Measurements from ENCODE around the gene HIP1.
"Not testable (repeated sequence)": the region's sequence is repeated elsewhere in the genome, so short reads cannot be mapped to it uniquely, and the experiment has no call there.

Gene HIP1

DNA sequence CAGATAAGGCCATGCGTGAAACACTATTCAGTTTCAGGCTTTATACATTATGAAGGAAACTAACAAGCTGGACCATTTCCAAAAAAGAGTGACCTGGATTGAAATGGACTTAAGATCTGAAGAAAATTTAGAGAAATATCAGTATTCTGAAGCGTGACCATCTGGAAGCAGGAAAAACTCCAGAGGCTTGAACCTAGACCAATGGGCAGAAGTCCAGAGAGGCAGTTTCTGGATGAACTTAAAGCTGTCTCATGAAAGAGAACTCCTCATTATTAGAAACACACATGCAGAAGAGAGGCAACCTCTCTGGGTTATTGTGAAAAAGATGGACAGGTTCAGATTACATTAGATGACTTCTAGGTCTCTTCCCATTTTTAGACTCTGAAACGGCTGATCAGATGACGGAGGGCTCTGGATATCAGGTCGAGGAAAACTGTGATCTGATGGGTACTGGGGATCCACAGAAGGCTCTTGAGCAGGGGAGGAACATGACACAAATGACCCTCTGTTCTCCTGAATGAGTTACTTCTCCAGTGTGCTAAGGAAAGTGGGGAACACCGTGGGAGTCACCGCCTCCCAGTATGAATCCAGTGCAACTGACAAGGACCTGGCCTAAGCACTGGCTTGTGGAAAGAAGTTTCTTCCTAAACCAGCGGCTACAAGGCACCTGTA lies 130.2 kb downstream of the HIP1 start:
- no peak for DNase-seq

DNA sequence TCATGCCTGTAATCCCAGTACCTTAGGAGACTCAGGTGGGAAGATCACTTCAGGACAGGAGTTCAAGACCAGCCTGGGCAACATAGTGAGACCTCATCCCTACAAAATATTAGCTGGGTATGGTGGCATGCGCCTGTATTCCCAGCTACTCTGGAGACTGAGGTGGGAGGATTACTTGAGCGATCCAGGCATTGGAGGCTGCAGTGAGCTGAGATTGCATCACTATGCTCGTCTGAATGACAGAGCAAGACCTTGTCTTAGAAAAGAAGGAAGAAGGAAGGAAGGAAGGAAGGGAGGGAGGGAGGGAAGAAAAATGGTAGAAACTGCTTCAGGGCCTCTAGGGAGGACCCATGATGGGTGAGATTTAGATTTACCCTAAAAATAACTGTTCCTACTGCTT lies 134.3 kb downstream of the HIP1 start:
- DNase-seq = no peak

DNA sequence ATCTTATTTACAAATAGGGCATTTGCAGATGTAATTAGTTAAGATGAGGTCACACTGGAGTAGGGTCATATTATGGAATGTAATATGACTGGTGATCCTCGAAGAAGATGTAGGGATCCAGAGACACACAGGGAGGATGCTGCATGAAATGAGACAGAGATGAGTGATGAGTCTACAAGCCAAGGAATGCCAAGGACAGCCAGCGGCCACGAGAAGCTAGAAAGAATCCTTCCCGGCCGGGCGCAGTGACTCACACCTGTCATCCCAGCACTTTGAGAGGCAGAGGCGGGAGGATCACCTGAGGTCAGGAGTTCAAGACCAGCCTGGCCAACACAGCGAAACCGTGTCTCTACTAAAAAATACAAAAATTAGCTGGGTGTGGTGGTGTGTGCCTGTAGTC lies 135.9 kb downstream of the HIP1 start:
- DNase-seq = not testable (repeated sequence)

DNA sequence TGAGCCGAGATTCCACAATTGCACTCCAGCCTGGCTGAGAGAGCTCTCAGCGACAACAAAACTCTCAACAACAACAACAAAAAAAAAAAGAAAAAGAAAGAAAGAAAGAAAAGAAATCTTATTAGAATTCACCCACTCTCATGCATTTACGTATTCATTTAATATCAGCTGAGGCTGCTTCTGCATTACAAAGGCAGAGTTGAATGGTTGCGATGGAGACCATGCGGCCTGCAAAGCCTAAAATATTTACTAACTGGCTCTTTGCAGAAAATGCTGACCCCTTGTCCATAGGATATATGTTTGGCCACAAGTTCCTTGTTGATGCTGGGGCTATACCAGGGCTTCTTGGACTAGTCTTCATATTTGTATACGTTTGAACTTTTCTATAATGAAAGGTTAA lies 137.2 kb downstream of the HIP1 start:
- DNase-seq = no peak

DNA sequence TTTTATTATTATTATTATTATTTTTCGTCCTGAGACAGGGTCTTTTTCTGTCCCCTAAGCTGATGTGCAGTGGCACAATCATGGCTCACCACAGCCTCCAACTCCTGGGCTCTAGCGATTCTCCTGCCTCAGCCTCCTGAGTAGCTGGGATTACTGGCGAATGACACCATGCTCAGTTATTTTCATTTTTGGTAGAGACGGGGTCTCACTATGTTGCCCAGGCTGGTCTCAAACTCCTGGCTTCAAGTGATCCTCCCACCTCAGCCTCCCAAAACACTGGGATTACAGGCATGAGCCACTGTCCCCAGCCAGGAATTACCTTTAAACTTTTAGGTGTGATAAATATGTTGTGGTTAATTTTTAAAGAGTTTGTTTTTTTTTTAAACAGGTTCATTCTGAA lies 138.0 kb downstream of the HIP1 start:
- DNase-seq = not testable (repeated sequence)

DNA sequence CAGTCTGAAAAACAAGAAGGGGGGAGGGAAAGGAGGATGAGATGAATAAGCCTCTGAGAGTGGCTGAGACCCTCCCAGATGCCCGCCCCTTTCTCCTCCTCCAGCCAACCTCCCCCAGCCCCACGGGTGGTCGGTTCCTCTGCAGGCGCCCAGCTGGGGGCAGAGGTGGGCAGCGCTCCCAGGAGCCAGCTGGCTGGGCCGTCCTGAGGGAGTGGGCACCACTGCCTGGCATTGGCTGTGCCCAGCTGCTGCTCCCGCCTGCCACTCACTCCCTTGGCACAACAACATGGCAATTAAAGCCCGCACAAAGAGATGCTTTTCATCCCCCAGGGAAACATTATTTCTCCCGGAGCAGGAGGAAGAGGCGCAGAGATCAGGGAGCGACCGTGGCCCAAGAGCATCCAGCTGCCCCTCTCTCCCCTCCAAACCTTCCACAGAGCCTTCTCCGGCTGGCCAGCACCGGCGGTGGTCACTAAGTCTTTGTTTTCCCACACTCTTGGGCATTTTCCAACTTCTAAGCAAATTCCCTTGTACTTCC lies 139.4 kb downstream of the HIP1 start:
- no peak for DNase-seq

DNA sequence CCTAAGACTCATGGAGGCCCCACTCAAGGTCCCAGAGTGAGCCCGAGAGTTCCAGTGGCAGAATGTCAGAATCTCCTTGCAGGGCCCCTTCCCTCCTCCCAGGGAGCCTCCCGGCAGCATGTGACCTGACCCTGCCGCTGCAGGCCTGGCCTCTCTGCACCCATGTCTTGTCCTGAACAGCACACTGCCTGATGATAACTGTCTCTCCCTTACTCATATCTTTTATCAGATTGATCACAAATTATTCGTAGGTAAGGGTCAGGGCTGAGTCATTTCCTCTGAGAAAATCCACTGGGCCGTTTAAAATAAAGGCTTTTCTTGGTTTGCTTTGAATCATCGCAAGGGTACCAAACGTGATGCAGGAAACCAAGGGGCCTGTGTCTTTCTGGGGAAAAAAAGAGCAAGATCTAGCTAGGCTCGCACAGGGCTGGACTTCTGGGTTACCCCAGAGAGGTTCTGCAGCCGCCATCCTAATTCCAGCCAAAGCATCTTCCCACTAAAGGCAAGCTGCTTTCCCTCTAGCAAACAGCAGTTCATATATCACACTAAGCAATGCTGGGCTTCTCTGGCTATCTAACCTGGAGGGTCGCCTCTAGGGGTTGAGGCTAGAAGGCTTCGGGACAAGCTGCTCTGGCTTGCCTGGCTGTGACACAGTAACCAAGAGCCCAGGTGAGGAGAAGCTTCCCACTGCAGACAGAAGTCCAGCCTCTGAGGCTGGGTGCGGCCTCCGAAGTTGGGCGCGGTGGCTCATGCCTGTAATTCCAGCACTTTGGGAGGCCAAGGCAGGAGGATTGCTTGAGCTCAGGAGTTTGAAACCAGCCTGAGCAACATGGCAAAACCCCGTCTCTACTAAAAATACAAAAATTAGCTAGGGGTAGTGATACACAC lies 141.8 kb downstream of the HIP1 start:
- DNase-seq = no peak

DNA sequence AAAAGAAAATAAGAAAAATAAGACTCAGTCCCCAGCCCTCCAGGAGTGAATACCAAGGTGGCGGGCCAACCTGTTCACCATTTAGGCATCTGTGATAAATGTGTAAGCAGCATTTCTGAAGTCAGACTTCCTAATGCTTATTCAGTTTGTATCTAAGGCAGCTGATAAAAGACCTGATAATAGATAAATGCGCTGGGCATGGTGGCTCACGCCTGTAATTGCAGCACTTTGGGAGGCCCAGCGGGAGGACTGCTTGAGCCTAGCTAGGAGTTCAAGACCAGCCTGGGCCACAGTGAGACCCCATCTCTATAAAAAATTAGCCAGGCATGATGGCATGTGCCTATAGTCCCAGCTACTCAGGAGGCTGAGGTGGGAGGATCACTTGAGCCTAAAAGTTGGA lies 143.0 kb downstream of the HIP1 start:
- DNase-seq = no peak

DNA sequence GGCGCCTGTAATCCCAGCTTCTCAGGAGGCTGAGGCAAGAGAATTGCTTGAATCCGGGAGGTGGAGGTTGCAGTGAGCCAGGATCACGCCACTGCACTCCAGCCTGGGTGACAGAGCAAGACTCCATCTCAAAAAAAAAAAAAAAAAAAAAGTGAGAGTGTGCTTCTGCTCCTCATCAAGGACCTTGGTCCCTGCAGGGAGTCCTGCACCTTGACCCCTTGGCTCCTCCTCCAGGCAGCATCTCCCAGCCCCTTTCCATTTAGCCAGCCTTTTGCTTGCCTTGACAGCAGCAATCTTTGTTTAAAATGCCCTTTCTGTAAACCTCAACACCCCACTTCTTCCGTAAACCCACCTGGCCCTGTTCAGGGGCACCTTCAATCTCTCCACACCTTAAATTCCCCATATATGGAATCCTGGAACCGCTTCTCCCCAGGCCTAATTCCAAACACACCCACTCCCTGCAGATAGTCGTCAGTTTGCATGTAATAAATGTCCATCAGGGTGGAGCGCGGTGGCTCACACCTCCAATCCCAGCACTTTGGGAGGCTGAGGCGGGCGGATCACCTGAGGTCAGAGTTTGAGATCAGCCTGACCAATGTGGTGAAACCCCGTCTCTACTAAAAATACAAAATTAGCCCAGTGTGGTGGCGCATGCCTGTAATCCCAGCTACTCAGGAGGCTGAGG lies 145.1 kb downstream of the HIP1 start:
- DNase-seq = not testable (repeated sequence)

DNA sequence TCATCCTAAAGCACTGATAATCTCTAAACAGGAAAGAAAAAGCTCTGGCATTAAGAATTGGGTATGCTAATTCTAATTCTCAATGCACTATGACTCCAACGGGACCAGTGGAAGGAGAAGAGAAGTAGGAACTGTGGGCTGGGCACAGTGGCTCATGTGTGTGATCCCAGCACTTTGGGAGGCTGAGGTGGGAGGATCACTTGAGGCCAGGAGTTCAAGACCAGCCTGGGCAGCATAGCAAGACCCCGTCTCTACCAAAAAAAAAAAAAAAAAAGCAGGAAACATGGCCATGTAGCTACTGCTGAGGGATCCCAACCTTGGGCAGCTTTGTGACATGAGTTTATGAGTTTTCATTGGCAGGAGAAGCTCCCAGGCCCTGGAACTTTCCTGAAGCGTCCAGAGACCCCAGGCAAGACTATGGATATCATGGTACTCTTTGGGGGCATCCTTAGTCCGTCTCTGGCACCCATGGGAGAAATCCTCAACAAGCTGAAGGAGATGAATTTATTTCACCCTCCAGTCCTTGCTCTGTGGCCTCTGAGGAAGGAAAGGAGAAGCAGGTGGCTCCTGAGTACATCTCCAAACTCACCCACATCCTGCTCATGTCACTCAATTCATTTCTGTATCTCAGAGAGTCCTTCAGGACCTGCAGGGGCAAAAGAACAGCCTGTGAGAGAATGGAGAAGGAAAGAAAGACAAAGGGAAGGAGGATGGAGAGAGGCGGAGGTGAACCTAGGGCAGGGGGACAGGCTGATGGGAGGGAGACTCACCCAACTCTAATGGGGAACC lies 147.1 kb downstream of the HIP1 start:
- no peak for DNase-seq

DNA sequence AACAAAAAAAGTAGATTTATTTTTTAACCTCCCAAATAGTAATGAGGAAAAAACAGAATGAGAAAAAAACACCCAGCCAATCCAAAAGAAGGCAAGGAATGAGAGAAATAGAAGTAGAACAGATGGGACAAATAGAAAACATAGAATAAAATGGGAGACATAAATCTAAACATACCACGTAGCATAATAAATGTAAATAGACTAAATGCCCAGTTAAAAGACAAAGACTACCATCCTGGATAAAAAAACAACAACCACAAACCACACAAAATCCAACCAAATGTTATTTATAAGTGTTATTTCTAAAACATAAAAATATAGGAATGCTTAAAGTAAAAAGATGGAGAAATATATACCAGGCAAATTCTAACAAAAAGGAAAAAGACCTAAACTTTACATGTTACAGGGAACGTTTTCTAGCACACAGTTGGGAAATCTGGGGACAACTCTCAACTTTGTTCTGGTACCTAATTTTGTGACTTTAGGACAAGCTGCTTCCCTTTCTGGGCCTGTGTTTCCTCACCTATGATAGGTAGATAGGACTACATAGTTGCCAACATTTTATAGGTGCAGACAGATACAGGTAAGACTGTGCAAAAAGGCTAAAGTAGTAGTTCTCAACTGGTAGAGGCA lies 148.3 kb downstream of the HIP1 start:
- no peak for DNase-seq

DNA sequence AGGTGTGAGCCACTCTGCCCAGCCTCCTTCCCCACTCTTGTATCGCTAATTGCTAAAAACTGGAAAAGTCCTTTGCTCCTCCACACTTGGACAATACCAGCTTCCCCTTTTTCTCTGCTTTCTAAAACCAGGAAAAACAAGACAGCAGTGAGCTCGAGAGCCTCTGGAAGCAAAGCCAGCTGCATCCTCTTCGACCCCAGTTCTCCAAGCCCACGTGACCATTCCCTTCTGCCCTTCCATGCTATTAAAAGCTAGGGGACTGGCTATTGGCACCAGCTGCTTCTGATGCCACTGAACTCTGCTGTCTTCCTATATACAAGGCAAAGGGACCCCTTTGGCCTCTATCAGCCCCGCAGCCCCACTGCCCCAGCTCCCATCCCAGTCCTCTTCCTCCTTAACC lies 154.4 kb downstream of the HIP1 start:
- no peak for DNase-seq

DNA sequence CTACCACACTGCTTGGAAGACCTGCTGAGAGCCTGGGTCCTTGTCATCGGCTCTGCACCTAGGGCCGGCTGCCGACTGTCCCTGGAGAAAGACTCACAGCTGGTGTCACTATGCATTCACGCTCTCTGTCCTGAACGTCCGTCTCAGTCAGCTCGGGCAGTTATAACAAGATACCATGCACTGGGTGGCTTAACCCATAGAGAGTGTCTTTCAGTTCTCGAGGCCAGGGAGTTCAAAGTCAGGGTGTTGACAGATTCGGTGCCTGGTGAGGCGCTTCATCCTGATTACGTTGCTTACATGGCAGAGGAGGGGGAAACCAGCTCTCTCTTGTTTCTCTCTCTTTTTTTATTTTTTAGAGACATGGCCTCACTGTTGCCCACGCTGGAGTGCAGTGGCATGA lies 155.5 kb downstream of the HIP1 start:
- no peak for DNase-seq

DNA sequence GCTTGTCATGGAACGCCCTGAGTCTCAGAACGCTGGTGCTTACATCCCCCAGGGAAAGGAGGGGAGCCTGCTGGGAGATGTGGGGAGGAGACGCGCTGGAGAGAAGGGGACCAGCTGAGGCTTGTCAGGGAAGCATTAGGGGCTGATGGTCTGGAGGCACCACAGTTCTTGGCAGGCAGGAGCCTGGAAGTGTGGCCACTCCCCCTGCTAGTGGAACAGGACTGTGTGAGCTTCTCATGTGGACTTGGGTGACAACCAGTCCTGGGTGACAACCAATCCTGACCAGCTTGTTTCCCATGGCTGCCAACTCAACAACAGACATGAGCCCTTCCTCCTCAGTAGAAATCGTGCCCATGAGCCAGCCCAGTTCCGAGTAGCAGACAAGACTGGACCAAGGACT lies 158.8 kb downstream of the HIP1 start:
- no peak for DNase-seq

DNA sequence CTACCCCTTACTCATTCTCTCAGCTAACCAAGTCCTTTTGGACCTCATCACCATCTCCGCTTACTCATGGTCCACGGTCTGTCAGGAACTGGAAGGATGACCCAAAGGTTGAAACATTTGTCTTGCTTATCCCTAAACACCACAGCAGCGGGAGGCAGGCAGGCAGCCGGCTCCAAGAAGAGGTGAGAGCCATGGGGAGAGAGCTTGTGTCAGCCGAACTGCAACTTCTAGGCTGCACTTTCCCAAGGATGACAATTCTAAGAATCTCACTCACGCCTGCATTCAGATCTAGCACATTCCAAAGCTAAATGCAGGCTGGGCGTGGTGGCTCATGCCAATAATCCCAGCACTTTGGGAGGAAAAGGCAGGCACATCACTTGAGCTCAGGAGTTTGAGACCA lies 160.7 kb downstream of the HIP1 start:
- DNase-seq = no peak

DNA sequence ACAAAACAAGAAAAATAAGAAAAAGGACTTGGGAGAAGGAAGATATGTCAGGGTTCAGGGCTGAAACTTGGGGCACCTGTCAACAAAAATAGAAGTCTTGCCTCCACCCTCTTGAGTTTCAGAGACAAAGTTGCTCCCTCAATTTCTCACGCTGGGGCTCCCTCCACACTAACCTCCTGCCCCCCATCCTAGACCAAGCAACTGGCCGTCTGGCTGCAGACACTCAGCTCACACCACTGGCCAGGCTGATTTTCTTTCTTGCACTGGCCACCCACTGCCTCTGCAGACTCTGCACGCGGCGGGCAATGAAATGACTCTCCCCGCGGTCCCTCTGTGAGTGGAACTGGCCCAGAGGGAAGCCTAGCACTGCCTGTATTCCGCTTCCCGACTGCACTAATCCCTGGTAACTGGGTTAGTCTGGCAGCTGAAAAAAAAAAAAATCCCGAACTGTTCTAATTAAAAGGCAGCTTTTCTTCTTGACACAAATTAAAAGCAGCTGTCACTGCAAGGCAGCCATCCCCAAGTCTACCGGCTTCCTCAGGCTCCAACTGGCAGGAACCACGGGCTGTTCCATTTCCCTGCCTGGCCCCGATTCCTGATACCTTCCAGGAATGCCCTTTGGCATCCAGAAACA lies 163.1 kb downstream of the HIP1 start:
- DNase-seq = no peak

DNA sequence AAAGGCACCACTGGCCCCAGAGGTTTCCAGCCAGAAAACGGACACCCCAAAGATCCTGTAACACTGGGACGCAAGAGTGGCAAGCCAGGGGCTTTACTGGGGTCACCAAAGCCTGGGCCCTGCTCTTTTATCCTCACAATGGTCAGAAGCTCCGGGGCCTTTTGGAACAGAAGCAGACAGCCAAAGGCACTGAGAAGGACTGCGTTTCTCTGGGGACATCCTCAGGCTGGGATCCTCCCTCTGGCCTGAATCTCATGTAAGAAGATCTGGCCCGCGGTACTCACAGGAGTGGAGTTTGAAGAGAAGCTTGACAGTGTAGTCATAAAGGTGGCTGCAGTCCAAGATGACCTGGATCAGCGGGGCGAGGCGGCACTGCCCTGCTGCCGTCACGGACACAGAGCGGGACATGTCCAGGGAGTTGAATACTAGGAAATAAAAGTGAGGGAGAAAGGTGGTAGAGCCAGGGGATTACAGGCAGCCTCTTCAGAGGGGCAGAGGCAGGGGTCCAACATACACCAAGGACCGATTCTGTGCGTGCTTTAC lies 165.2 kb downstream of the HIP1 start:
- DNase-seq = no peak

DNA sequence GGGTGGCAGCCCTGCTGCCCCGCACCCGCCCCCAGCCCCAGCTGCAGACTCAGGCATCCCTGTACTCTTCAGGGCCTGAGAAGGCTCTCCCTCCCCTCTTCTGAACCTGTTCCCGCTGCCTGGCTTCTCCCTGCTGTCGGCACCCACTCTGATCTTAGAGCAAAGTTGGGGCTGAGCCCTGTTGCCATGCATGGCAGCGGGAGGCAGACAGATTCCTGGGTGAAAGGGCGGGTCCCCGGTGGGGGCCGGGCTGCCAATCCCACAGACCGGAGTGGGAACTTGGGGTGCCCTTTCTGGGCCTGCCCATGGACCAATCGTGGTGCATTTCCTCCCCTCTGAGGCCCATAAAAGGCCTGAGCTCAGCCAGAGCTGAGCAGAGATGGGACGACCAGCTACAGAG lies 165.9 kb downstream of the HIP1 start:
- no peak for DNase-seq

DNA sequence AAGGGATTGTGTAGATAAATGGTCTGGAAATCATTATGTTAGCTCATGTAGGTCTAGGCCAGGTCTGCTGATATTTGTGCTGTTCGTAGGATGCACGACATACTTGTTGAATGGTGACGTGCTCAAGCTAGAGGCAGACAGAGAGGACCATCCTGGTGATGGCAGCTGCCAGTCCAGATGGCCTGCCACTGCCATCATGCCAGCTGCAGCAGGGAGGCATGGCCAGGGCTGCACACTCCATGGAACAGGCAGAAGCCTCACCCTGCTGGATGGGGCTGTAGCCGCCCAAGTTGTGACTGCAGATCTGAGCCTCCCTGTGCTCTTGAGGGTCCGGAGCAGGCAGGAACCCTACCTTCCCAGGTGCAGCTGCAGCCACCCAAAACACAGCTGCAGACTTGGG lies 166.3 kb downstream of the HIP1 start:
- no peak for DNase-seq

DNA sequence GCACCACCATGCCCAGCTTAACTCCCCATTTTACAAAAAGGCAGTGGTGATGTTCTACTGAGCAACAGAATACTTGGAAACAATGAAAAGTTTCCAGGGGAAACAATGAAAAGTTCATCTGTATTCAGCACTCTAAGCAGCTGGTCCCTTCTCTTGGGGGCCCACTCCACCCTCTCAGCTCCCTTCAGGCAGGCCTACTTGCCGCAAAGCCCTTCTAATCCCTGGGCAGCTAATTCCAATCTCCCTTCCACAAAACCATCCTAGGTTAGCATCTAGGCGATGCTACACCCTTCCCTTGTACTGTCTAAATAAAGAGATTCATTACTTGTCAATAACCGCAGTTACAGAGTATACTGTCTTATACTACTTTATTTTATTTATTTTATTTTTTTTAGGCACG lies 167.5 kb downstream of the HIP1 start:
- no peak for DNase-seq

DNA sequence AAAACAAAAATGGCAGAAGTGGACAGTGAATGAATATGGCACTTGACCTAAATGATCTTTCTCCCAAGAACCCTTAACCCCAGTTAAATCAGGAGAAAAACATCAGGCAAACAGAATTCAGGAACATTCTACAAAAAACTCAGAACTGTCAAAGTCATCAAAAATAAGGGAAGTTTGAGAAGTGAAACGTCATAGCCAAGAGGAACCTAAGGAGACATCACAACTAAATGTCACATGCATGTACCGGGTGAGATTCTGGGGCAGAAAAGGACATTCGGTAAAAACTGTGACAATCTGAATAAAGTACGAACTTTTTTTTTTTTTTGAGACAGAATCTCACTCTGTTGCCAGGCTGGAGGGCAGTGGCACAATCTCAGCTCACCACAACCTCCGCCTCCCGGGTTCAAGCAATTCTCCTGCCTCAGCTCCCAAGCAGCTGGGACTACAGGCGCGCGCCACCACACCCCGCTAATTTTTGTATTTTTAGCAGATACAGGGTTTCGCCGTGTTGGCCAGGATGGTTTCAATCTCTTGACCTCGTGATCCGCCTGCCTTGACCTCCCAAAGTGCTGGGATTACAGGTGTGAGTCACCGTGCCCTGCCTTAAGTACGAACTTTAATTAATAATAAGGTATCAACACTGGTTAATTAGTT lies 169.0 kb downstream of the HIP1 start:
- DNase-seq = not testable (repeated sequence)

Data from T1000 (cell line).